GM23248 (cell line): ENCODE results near the gene ADPRM. TPM values are rescaled to one million over a fixed set of nuclear protein-coding genes. Genes with fewer than 3 reads are reported as not detected.
A peak's percentile ranks its signal among the peaks of the same experiment; 100 is the strongest.

Source experiments
- DNase-seq: peaks from one replicate; pipeline ENCODE4 v3.0.0-alpha.2; 2015
- H2AFZ ChIP-seq: fragments of 200-600 bp; sonication (generic); 2 replicates; pipeline ENCODE4 v1.6.1; 2016; ENCODE audit warnings: antibody characterized with exemption
- H3F3A ChIP-seq: fragments of 200-600 bp; sonication (generic); 2 replicates; pipeline ENCODE4 v1.6.1; 2016; ENCODE audit warnings: mild to moderate bottlenecking, antibody characterized with exemption, mixed run types; ENCODE audit not compliant: insufficient read depth
- H3K27ac ChIP-seq: fragments of 200-600 bp; sonication (generic); 2 replicates; pipeline ENCODE4 v1.5.1; 2016; ENCODE audit warnings: mild to moderate bottlenecking
- H3K27me3 ChIP-seq: fragments of 200-600 bp; sonication (generic); replicated peaks from 2 replicates; pipeline ENCODE4 v1.6.1; 2016; ENCODE audit warnings: mild to moderate bottlenecking; ENCODE audit not compliant: insufficient read depth
- H3K36me3 ChIP-seq: fragments of 200-600 bp; sonication (generic); 2 replicates; pipeline ENCODE4 v1.6.1; 2016; ENCODE audit warnings: low read depth, mild to moderate bottlenecking
- H3K4me1 ChIP-seq: fragments of 200-600 bp; sonication (generic); 2 replicates; pipeline ENCODE4 v1.6.1; 2016; ENCODE audit warnings: mild to moderate bottlenecking; ENCODE audit not compliant: insufficient read depth
- H3K4me2 ChIP-seq: fragments of 200-600 bp; sonication (generic); one replicate; pipeline ENCODE4 v1.6.1; 2016; ENCODE audit warnings: mild to moderate bottlenecking; ENCODE audit not compliant: unreplicated experiment
- H3K4me3 ChIP-seq: fragments of 200-600 bp; sonication (generic); 2 replicates; pipeline ENCODE4 v1.5.1; 2016; ENCODE audit warnings: mild to moderate bottlenecking
- H3K79me2 ChIP-seq: fragments of 200-600 bp; sonication (generic); 2 replicates; pipeline ENCODE4 v1.6.1; 2016; ENCODE audit warnings: mild to moderate bottlenecking; ENCODE audit not compliant: insufficient read depth
- H3K9ac ChIP-seq: fragments of 200-600 bp; sonication (generic); 2 replicates; pipeline ENCODE4 v1.6.1; 2016; ENCODE audit warnings: mild to moderate bottlenecking
- H3K9me2 ChIP-seq: fragments of 200-600 bp; sonication (generic); 2 replicates; pipeline ENCODE4 v1.6.1; 2016; ENCODE audit warnings: mixed run types, mild to moderate bottlenecking, moderate library complexity; ENCODE audit not compliant: insufficient read depth
- H3K9me3 ChIP-seq: fragments of 200-600 bp; sonication (generic); one replicate; pipeline ENCODE4 v1.6.1; 2017; ENCODE audit warnings: low read depth
- H4K20me1 ChIP-seq: fragments of 200-600 bp; sonication (generic); 2 replicates; pipeline ENCODE4 v1.6.0; 2016; ENCODE audit not compliant: insufficient read depth
- EZH2 ChIP-seq: fragments of 200-600 bp; sonication (generic); IDR thresholded peaks from 2 replicates; pipeline ENCODE4 v1.6.1; 2018; ENCODE audit warnings: antibody characterized with exemption, mild to moderate bottlenecking; ENCODE audit not compliant: insufficient read depth, poor library complexity, severe bottlenecking
- EZH2phosphoT487 ChIP-seq: fragments of 200-600 bp; sonication (generic); IDR thresholded peaks from 2 replicates; pipeline ENCODE4 v1.6.1; 2018; ENCODE audit warnings: antibody characterized with exemption, moderate library complexity, mild to moderate bottlenecking, low read depth; ENCODE audit not compliant: insufficient read depth
- WGBS, 2 experiments: methylation state at CpG; one replicate each; pipeline ENCODE4 v1.1.6; 2015 to 2017; ENCODE audit warnings: low lambda C conversion rate in 2 of 2, low coverage in 1 of 2; ENCODE audit errors: missing lambda C conversion rate in 2 of 2; 5-methylcytosine and 5-hydroxymethylcytosine counted together
- in situ Hi-C: fragments of 300-500 bp; cut with MboI; formaldehyde crosslinking; loops from 2 replicates; pipeline ENCODE4 v1.15.0; 2020
- polyA plus RNA-seq: library from polyadenylated mRNA; unstranded; fragments of >200 nt; fragmentation: Nextera tagmentation; extraction: Ambion mirVana; gene quantifications from 2 replicates; pipeline ENCODE4 v1.2.1, GENCODE V29; 2016
- total RNA-seq: library from RNA; depleted of rRNA; stranded (reverse); fragments of >200 nt; shearing (Covaris generic); gene quantifications from 2 replicates; pipeline ENCODE4 v1.2.3, GENCODE V29; 2014; rRNA removed

ADPRM gene
- 8.6 and 16.1 TPM in 2 replicates for total RNA-seq
- polyA plus RNA-seq = 14.3 and 15.4 TPM in 2 replicates

- Histone ChIP-seq H3K9me2 (no peaks in the 10 kb centered on the region), H3K9ac (peak within 1 kb of the TSS; percentile 87), H3K79me2 (peaks cover 91% of the 10 kb centered on the region), H3K4me3 (peak within 1 kb of the TSS; percentile 88), H3K4me1 (peaks cover 25% of the 10 kb centered on the region), H2AFZ (peak within 1 kb of the TSS; percentile 81), H3K27me3 (no peaks in the 10 kb centered on the region), H3K4me2 (peak within 1 kb of the TSS; percentile 87), H3F3A (peaks cover 10% of the 10 kb centered on the region), H3K9me3 (no peaks in the 10 kb centered on the region), H3K36me3 (peaks cover 24% of the 10 kb centered on the region; the same call in 1 of the 2 replicates), H3K27ac (peak within 1 kb of the TSS; percentile 86), H4K20me1 (no peaks in the 10 kb centered on the region)
- in situ Hi-C loops = no loop called here
- TF ChIP-seq EZH2phosphoT487 (no peak), EZH2 (no peak)
- peak; percentile 98 for DNase-seq
- WGBS, 2 experiments = 1% methylated on average over 64 to 82 of the region's 84 CpGs
Observed at GRCh38 chr17:10697092-10698081, at the start of gene ADPRM, which contains the start of gene SCO1. ADPRM (plus strand) TSS chr17:10697594; CDS start chr17:10704927, 7,333 bp downstream. SCO1 (minus strand) TSS chr17:10697533; CDS start chr17:10697507, 26 bp downstream.

- Histone ChIP-seq H3K9me3 (no peaks in the 10 kb centered on the region), H3K4me3 (no peak overlapping the region), H3K9me2 (no peaks in the 10 kb centered on the region), H2AFZ (no peak overlapping the region), H3K36me3 (no peaks in the 10 kb centered on the region), H3K4me1 (no peaks in the 10 kb centered on the region), H3K79me2 (no peaks in the 10 kb centered on the region), H3K9ac (no peak overlapping the region), H3K27me3 (no peaks in the 10 kb centered on the region), H3K4me2 (no peak overlapping the region), H3F3A (no peaks in the 10 kb centered on the region), H3K27ac (no peak overlapping the region), H4K20me1 (no peaks in the 10 kb centered on the region)
- DNase-seq = no peak
- no peak for TF ChIP-seq EZH2
- TF ChIP-seq EZH2phosphoT487 = no peak
- 77 to 81% methylated on average over 5 of the region's 5 CpGs for WGBS, 2 experiments
- in situ Hi-C loops = loop anchor here (10.0 to 25.0 kb wide), 2 partner anchors 196 to 1314 kb away; no protein-coding TSS in a partner anchor
Observed at GRCh38 chr17:10648381-10648780, 49.0 kb upstream of the ADPRM start.

- H3K27me3 ChIP-seq = no peaks in the 10 kb centered on the region
- no peaks in the 10 kb centered on the region for H3K79me2 ChIP-seq
- in situ Hi-C loops = loop anchor here (10.0 to 25.0 kb wide), 2 partner anchors 196 to 1313 kb away; no protein-coding TSS in a partner anchor
- no peaks in the 10 kb centered on the region for H3K9me2 ChIP-seq
- no peaks in the 10 kb centered on the region for H4K20me1 ChIP-seq
- TF ChIP-seq EZH2 (no peak), EZH2phosphoT487 (no peak)
- no peaks in the 10 kb centered on the region for H3K36me3 ChIP-seq
- no peaks in the 10 kb centered on the region for H3F3A ChIP-seq
- 65 to 83% methylated on average over 3 of the region's 3 CpGs for WGBS, 2 experiments
- no peak overlapping the region for H3K4me3 ChIP-seq
- no peaks in the 10 kb centered on the region for H3K4me1 ChIP-seq
- H3K4me2 ChIP-seq = no peak overlapping the region
- peak; percentile 29 for DNase-seq
- H3K9me3 ChIP-seq = no peaks in the 10 kb centered on the region
- H2AFZ ChIP-seq = no peak overlapping the region
- no peak overlapping the region for H3K27ac ChIP-seq
- H3K9ac ChIP-seq = no peak overlapping the region
Observed at GRCh38 chr17:10648956-10649355, 48.4 kb upstream of the ADPRM start.

GRCh38 chr17:10649602-10650001, 47.8 kb upstream of the ADPRM start:
- H3K79me2 ChIP-seq = no peaks in the 10 kb centered on the region
- in situ Hi-C loops = loop anchor here (10.0 to 25.0 kb wide), 2 partner anchors 195 to 1313 kb away; no protein-coding TSS in a partner anchor
- H3K36me3 ChIP-seq = no peaks in the 10 kb centered on the region
- 94 to 97% methylated on average over 5 of the region's 5 CpGs for WGBS, 2 experiments
- no peak for DNase-seq
- no peak overlapping the region for H3K9ac ChIP-seq
- H3K27ac ChIP-seq = no peak overlapping the region
- H3K9me2 ChIP-seq = no peaks in the 10 kb centered on the region
- H3K27me3 ChIP-seq = no peaks in the 10 kb centered on the region
- H3K4me1 ChIP-seq = no peaks in the 10 kb centered on the region
- no peaks in the 10 kb centered on the region for H4K20me1 ChIP-seq
- no peak overlapping the region for H2AFZ ChIP-seq
- H3K4me3 ChIP-seq = no peak overlapping the region
- no peak overlapping the region for H3K4me2 ChIP-seq
- H3F3A ChIP-seq = no peaks in the 10 kb centered on the region
- no peak for TF ChIP-seq EZH2
- TF ChIP-seq EZH2phosphoT487 = no peak
- no peaks in the 10 kb centered on the region for H3K9me3 ChIP-seq
